ENCODE measurements around the gene PRKCI. TPM values are rescaled to one million over a fixed set of nuclear protein-coding genes. Genes with fewer than 3 reads are reported as not detected.
A peak's percentile ranks its signal among the peaks of the same experiment; 100 is the strongest.

The PRKCI gene
- total and polyA plus RNA-seq, 9 of the 15 experiments (the other 6 are each of a cell fraction or from before 2014, with no cell fraction given) = 10.5 to 43.2 (median 31.4) TPM

DNA sequence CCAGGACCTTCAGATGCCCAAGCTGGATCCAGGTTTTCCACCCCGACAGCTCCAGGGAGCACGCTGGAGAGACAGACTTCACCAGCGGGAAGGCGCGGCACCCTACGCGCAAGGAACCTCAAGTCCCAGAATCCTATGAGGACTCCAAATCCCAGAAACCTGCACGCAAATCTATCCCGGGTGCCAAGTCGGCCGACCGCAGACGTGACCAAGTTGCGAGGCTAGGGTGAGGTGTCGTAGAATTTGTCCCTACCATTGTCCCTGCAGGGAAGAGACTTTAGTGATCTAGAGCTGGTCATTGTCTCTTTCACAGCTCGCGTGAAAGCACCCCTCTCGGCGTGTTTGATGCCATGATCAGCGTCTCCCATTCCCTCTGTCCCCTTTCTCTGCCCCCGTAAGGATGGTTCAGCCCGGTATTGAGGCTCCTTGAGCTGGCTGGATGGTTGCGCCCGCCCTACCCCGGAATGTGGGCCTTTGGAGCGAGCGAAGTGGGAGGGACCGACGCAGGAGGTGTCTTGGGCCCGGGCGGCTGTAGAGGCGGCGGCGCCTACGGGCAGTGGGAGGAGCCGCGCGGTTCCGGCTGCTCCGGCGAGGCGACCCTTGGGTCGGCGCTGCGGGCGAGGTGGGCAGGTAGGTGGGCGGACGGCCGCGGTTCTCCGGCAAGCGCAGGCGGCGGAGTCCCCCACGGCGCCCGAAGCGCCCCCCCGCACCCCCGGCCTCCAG is at the start of gene PRKCI (continued):
- TF ChIP-seq HNRNPH1 (optimal IDR thresholded peaks at IDR 0.05; ENCODE audit: low read depth, low read length) (no peak), PML (IDR thresholded peaks at IDR 0.05; ENCODE audit: low read length) (peak; percentile 33; the same call in 1 of the 2 replicates), GABPB1 (CRISPR knock-in tag; IDR thresholded peaks at IDR 0.05) (peak; percentile 80), NUFIP1 (IDR thresholded peaks at IDR 0.05; ENCODE audit: partially characterized antibody) (peak; percentile 97), CEBPB (tag; IDR thresholded peaks at IDR 0.05) (no peak), BCOR (IDR thresholded peaks at IDR 0.05) (peak; percentile 25; the same call in 1 of the 2 replicates), RHOXF2B (CRISPR knock-in tag; conservative IDR thresholded peaks at IDR 0.05) (no peak), MYC (IDR thresholded peaks at IDR 0.05; ENCODE audit: low read depth, low read length) (no peak), MYC (CRISPR knock-in tag; IDR thresholded peaks at IDR 0.05; ENCODE audit: borderline replicate concordance, low read depth) (0 out of 2 replicates have a peak, but pooled peaks have one; percentile 38), CBX8 (IDR thresholded peaks at IDR 0.05; ENCODE audit: borderline replicate concordance, extremely low read depth, low read depth, low read length, poor library complexity, severe bottlenecking) (no peak), ZFP30 (CRISPR knock-in tag; IDR thresholded peaks at IDR 0.05; ENCODE audit: borderline replicate concordance) (no peak), SRSF3 (IDR thresholded peaks at IDR 0.05; ENCODE audit: insufficient read depth, low read length) (no peak), GTF2F1 (IDR thresholded peaks at IDR 0.05; ENCODE audit: low read depth, low read length) (0 out of 2 replicates have a peak, but pooled peaks have one; percentile 34), KLF6 (CRISPR knock-in tag; IDR thresholded peaks at IDR 0.05; ENCODE audit: borderline replicate concordance) (0 out of 2 replicates have a peak, but pooled peaks have one; percentile 34), RBM39 (optimal IDR thresholded peaks at IDR 0.05; ENCODE audit: low read depth, low read length) (no peak), TRIM28 (IDR thresholded peaks at IDR 0.05) (peak; percentile 77), ZNF24 (IDR thresholded peaks at IDR 0.05) (no peak), USF2 (CRISPR knock-in tag; IDR thresholded peaks at IDR 0.05) (no peak)
- TF ChIP-seq, protein P1, sequence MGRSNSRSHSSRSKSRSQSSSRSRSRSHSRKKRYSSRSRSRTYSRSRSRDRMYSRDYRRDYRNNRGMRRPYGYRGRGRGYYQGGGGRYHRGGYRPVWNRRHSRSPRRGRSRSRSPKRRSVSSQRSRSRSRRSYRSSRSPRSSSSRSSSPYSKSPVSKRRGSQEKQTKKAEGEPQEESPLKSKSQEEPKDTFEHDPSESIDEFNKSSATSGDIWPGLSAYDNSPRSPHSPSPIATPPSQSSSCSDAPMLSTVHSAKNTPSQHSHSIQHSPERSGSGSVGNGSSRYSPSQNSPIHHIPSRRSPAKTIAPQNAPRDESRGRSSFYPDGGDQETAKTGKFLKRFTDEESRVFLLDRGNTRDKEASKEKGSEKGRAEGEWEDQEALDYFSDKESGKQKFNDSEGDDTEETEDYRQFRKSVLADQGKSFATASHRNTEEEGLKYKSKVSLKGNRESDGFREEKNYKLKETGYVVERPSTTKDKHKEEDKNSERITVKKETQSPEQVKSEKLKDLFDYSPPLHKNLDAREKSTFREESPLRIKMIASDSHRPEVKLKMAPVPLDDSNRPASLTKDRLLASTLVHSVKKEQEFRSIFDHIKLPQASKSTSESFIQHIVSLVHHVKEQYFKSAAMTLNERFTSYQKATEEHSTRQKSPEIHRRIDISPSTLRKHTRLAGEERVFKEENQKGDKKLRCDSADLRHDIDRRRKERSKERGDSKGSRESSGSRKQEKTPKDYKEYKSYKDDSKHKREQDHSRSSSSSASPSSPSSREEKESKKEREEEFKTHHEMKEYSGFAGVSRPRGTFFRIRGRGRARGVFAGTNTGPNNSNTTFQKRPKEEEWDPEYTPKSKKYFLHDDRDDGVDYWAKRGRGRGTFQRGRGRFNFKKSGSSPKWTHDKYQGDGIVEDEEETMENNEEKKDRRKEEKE (IDR thresholded peaks at IDR 0.05; ENCODE audit: borderline replicate concordance in 1 of 2, control insufficient read depth in 1 of 2, low read depth in 2 of 2, low read length in 1 of 2) = peak in 1 of 2 experiments; percentile 100; a peak in 2 of 4 replicates
- TF ChIP-seq, protein P2, sequence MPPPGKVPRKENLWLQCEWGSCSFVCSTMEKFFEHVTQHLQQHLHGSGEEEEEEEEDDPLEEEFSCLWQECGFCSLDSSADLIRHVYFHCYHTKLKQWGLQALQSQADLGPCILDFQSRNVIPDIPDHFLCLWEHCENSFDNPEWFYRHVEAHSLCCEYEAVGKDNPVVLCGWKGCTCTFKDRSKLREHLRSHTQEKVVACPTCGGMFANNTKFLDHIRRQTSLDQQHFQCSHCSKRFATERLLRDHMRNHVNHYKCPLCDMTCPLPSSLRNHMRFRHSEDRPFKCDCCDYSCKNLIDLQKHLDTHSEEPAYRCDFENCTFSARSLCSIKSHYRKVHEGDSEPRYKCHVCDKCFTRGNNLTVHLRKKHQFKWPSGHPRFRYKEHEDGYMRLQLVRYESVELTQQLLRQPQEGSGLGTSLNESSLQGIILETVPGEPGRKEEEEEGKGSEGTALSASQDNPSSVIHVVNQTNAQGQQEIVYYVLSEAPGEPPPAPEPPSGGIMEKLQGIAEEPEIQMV (tag; conservative IDR thresholded peaks at IDR 0.05; ENCODE audit: low read depth) = no peak
- TF ChIP-seq, protein P3, sequence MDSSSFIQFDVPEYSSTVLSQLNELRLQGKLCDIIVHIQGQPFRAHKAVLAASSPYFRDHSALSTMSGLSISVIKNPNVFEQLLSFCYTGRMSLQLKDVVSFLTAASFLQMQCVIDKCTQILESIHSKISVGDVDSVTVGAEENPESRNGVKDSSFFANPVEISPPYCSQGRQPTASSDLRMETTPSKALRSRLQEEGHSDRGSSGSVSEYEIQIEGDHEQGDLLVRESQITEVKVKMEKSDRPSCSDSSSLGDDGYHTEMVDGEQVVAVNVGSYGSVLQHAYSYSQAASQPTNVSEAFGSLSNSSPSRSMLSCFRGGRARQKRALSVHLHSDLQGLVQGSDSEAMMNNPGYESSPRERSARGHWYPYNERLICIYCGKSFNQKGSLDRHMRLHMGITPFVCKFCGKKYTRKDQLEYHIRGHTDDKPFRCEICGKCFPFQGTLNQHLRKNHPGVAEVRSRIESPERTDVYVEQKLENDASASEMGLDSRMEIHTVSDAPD (CRISPR knock-in tag; IDR thresholded peaks at IDR 0.05) = no peak

Measured in K562 (cell line).